K562 (cell line): ENCODE measurements around the gene PTAFR. TPM values are rescaled to one million over a fixed set of nuclear protein-coding genes. Genes with fewer than 3 reads are reported as not detected.

Source experiments
- ATAC-seq: fragments of 200-7000 bp; cut with Tn5 transposase; 3 replicates; pipeline ENCODE4 v1.9.1; 2020; ENCODE audit warnings: moderate library complexity
- BruUV-seq: library from RNA; stranded (reverse); fragments of 400-500 nt; replicated peaks from 2 replicates; lab custom pipeline; 2021; lab: Mats Ljungman, UMichigan
- CTCF ChIA-PET: fragments of 300-600 bp; formaldehyde crosslinking; extraction: SDS; loops from one replicate; lab custom pipeline; 2021; ENCODE audit warnings: low intra/inter-chr PET ratio; lab: Yijun Ruan, JAX
- POLR2A ChIA-PET: fragments of 300-600, 350-650 bp; sonication (Branson Sonifier 250); formaldehyde crosslinking; extraction: SDS; loops from one replicate; lab custom pipeline; 2021; ENCODE audit warnings: antibody characterized with exemption, inconsistent platforms; lab: Yijun Ruan, JAX
- DNase-seq, 4 experiments: peaks; one replicate each; pipeline versions ENCODE4 v3.0.0 to v3.0.0-alpha.2; 2011 to 2018; ENCODE audit warnings: low spot score in 3 of 4, mixed read lengths in 3 of 4; ENCODE audit errors: extremely low read depth in 1 of 4
- FAIRE-seq: peaks from 2 replicates; lab custom pipeline; 2011; peaks lifted over from hg19 to GRCh38; lab: Jason Lieb, UNC
- H2AFZ ChIP-seq: 2 replicates; pipeline ENCODE4 v1.6.0; 2011; ENCODE audit warnings: low read depth, low read length, control low read depth, inconsistent platforms
- H3K27ac ChIP-seq: fragments of 200-600 bp; 3 replicates; pipeline ENCODE4 v1.8.0; 2011; ENCODE audit warnings: low read depth, mild to moderate bottlenecking, control low read depth, inconsistent platforms, low read length, moderate library complexity, mixed read lengths; ENCODE audit errors: extremely low read depth
- H3K27me3 ChIP-seq, 2 experiments: fragments of 300-600 bp in 1 of 2; 2 replicates in 1 of 2; 3 replicates in 1 of 2; pipeline versions ENCODE4 v1.6.0 to v1.8.0; 2011; ENCODE audit warnings: inconsistent platforms in 2 of 2, low read length in 2 of 2, mild to moderate bottlenecking in 1 of 2, mixed read lengths in 1 of 2, moderate library complexity in 1 of 2; ENCODE audit not compliant: control insufficient read depth in 2 of 2, insufficient read depth in 2 of 2
- H3K36me3 ChIP-seq: fragments of 300-600 bp; 3 replicates; pipeline ENCODE4 v1.8.0; 2011; ENCODE audit warnings: mild to moderate bottlenecking, low read length, inconsistent platforms; ENCODE audit not compliant: control insufficient read depth, insufficient read depth
- H3K4me1 ChIP-seq, 2 experiments: fragments of 200-600 bp in 1 of 2; replicated peaks in 1 of 2; 2 replicates in 1 of 2; 3 replicates in 1 of 2; pipeline versions ENCODE4 v1.5.1 to v1.8.0; 2011; ENCODE audit warnings: inconsistent platforms in 2 of 2, low read length in 2 of 2, mild to moderate bottlenecking in 1 of 2, mixed read lengths in 1 of 2, moderate library complexity in 1 of 2; ENCODE audit not compliant: control insufficient read depth in 2 of 2, insufficient read depth in 2 of 2
- H3K4me2 ChIP-seq: 2 replicates; pipeline ENCODE4 v1.6.1; 2011; ENCODE audit warnings: low read length, control low read depth, inconsistent platforms, mixed read lengths; ENCODE audit not compliant: insufficient read depth
- H3K4me3 ChIP-seq: fragments of 200-600 bp; sonication (generic), shearing (Covaris generic); 2 replicates; pipeline ENCODE4 v1.5.1; 2016; ENCODE audit warnings: control low read depth, inconsistent platforms
- H3K79me2 ChIP-seq: fragments of 200-600 bp; 3 replicates; pipeline ENCODE4 v1.8.0; 2011; ENCODE audit warnings: low read length, inconsistent platforms; ENCODE audit not compliant: control insufficient read depth, insufficient read depth
- H3K9ac ChIP-seq, 2 experiments: 2 replicates each; pipeline versions ENCODE4 v1.6.0 to v1.6.1; 2011; ENCODE audit warnings: low read depth in 2 of 2, low read length in 2 of 2, control low read depth in 1 of 2, inconsistent platforms in 1 of 2, mild to moderate bottlenecking in 1 of 2, mixed read lengths in 1 of 2; ENCODE audit not compliant: insufficient read depth in 1 of 2
- H3K9me1 ChIP-seq: one replicate; pipeline ENCODE4 v1.6.0; 2011; ENCODE audit warnings: inconsistent platforms, mild to moderate bottlenecking, low read length, moderate library complexity; ENCODE audit not compliant: control insufficient read depth, insufficient read depth
- H3K9me3 ChIP-seq: replicated peaks from 2 replicates; pipeline ENCODE4 v1.5.1; 2011; ENCODE audit warnings: low read depth, low read length, inconsistent platforms; ENCODE audit not compliant: control insufficient read depth, insufficient read depth
- H4K20me1 ChIP-seq: replicated peaks from 2 replicates; pipeline ENCODE4 v1.6.1; 2011; ENCODE audit warnings: low read length, inconsistent platforms, mixed read lengths; ENCODE audit not compliant: control insufficient read depth, insufficient read depth
- AFF4 ChIP-seq: sonication (generic); formaldehyde crosslinking; IDR thresholded peaks from 2 replicates; pipeline ENCODE4 v1.8.0; 2023; ENCODE audit warnings: mild to moderate bottlenecking, missing genetic modification reagents
- ARID1B ChIP-seq: fragments of 450-650 bp; IDR thresholded peaks from 2 replicates; pipeline ENCODE4 v1.6.1; 2016; ENCODE audit warnings: antibody characterized with exemption, mild to moderate bottlenecking, inconsistent platforms
- CREB3L1 ChIP-seq: fragments of 450-650 bp; IDR thresholded peaks from 2 replicates; pipeline ENCODE4 v1.6.1; 2014; ENCODE audit warnings: low read depth, mild to moderate bottlenecking, moderate library complexity, borderline replicate concordance
- HLTF ChIP-seq: fragments of 450-650 bp; IDR thresholded peaks from 2 replicates; pipeline ENCODE4 v1.6.1; 2016
- MAZ ChIP-seq, 2 experiments: fragments of 450-650 bp in 1 of 2; sonication (generic) in 1 of 2; formaldehyde crosslinking; IDR thresholded peaks in 1 of 2; conservative IDR thresholded peaks in 1 of 2; 2 replicates each; pipeline versions ENCODE4 v1.4.0 to v1.5.0; 2020; ENCODE audit warnings: mild to moderate bottlenecking in 1 of 2, missing genetic modification reagents in 1 of 2
- MXD1 ChIP-seq: fragments of 250-450 bp; sonication (Bioruptor Pico); IDR thresholded peaks from 2 replicates; pipeline ENCODE4 v1.8.0; 2021; ENCODE audit warnings: borderline replicate concordance, mild to moderate bottlenecking, moderate library complexity; ENCODE audit not compliant: poor library complexity, severe bottlenecking
- NR2F6 ChIP-seq: fragments of 450-650 bp; formaldehyde crosslinking; IDR thresholded peaks from 2 replicates; pipeline ENCODE4 v1.4.0; 2020; ENCODE audit warnings: mild to moderate bottlenecking
- RBM25 ChIP-seq: fragments of 200-400 bp; formaldehyde crosslinking; IDR thresholded peaks from 2 replicates; pipeline ENCODE4 v1.6.1; 2018; ENCODE audit warnings: low read length, low read depth, moderate library complexity; ENCODE audit not compliant: severe bottlenecking
- SMARCA4 ChIP-seq: fragments of 450-650 bp; IDR thresholded peaks from 2 replicates; pipeline ENCODE4 v1.6.1; 2016
- ZBTB49 ChIP-seq: sonication (generic); formaldehyde crosslinking; IDR thresholded peaks from 2 replicates; pipeline ENCODE4 v1.8.0; 2022; ENCODE audit warnings: missing genetic modification reagents, mild to moderate bottlenecking, borderline replicate concordance
- ZNF589 ChIP-seq: fragments of 200-800 bp; sonication (Bioruptor generic); IDR thresholded peaks from 2 replicates; pipeline ENCODE4 v1.6.1; 2016; ENCODE audit warnings: low read depth, missing genetic modification characterization, missing compliant biosample characterization
- ZNF740 ChIP-seq, 3 experiments: fragments of 200-800 bp in 1 of 3; sonication (Bioruptor generic) in 1 of 3; sonication (generic) in 1 of 3; formaldehyde crosslinking in 1 of 3; IDR thresholded peaks; 2 replicates each; pipeline versions ENCODE4 v1.6.1 to v1.8.0; 2016 to 2022; ENCODE audit warnings: mild to moderate bottlenecking in 2 of 3, missing compliant biosample characterization in 2 of 3, missing genetic modification characterization in 2 of 3, missing genetic modification reagents in 1 of 3
- WGBS: fragments of 100-300 bp; shearing (Covaris generic); methylation state at CpG from one replicate; pipeline ENCODE4 v1.1.6; 2016; ENCODE audit warnings: low coverage, mixed read lengths; ENCODE audit not compliant: insufficient coverage; ENCODE audit errors: missing lambda C conversion rate; 5-methylcytosine and 5-hydroxymethylcytosine counted together
- in situ Hi-C: fragments of 300-500 bp; cut with MboI; formaldehyde crosslinking; loops from 4 replicates; pipeline ENCODE4 v1.15.0; 2018; ENCODE audit warnings: inconsistent platforms, mixed read lengths
- intact Hi-C: fragments of 100-400 bp; cut with micrococcal nuclease; formaldehyde crosslinking; loops from 2 replicates; pipeline ENCODE4 v1.14.2; 2022
- polyA plus RNA-seq, 8 experiments: library from polyadenylated mRNA; depleted of rRNA in 4 of 8; stranded (reverse) in 5 of 8; unstranded in 3 of 8; fragments of >200 nt; fragmentation: Nextera tagmentation in 2 of 8; fragmentation: Illumina TruSeq in 1 of 8; extraction: Ambion mirVana in 2 of 8; extraction: Trizol in 1 of 8; gene quantifications; 2 replicates each; pipeline versions ENCODE4 v1.2.1 to v1.2.3, GENCODE V29; 2011 to 2014; ENCODE audit warnings: inconsistent platforms in 1 of 8, missing spikeins in 1 of 8
- total RNA-seq, 7 experiments: library from RNA; depleted of rRNA in 6 of 7; stranded (reverse); fragments of >200 nt in 6 of 7; fragmentation: Illumina TruSeq in 2 of 7; extraction: Trizol in 2 of 7; gene quantifications; 2 replicates each; pipeline versions ENCODE4 v1.2.1 to v1.2.3, GENCODE V29; 2011 to 2021; ENCODE audit warnings: low replicate concordance in 1 of 7

Gene PTAFR
- total and polyA plus RNA-seq, 9 of the 15 experiments (the other 6 are each of a cell fraction or from before 2014, with no cell fraction given), result 0.15 to 0.55 (median 0.40) TPM; not detected in 1

GRCh38 chr1:28148880-28149195 is 27.7 kb downstream of the PTAFR start:
- H3K27ac ChIP-seq, result peak overlapping the region; percentile 87
- no peaks in the 10 kb centered on the region for H3K9me3 ChIP-seq
- peaks cover 4% of the 10 kb centered on the region for H3K9me1 ChIP-seq
- H3K27me3 ChIP-seq, result no peaks in the 10 kb centered on the region; a peak in 1 of 5 replicates
- no peaks in the 10 kb centered on the region for H3K79me2 ChIP-seq
- in situ Hi-C loops, result no loop called here
- H3K36me3 ChIP-seq, result no peaks in the 10 kb centered on the region
- peak; percentile 6; the same call in 2 of the 3 replicates for ATAC-seq
- CTCF ChIA-PET, result no interaction called here
- WGBS, result 23% methylated on average over 1 of the region's 1 CpG
- POLR2A ChIA-PET, result interaction anchor here (1.3 to 1.5 kb wide), 2 partner anchors 12 to 29 kb away, joined by 3 to 4 read pairs; no protein-coding TSS in a partner anchor
- H4K20me1 ChIP-seq, result no peaks in the 10 kb centered on the region
- no TSS peak for BruUV-seq
- DNase-seq, result peak in 2 of 4 experiments; percentile 25 to 31
- FAIRE-seq, result no peak
- H2AFZ ChIP-seq, result peak overlapping the region; percentile 99
- H3K4me1 ChIP-seq, result peaks cover 27 to 33% of the 10 kb centered on the region in 2 experiments
- peak overlapping the region; percentile 65 to 73 for H3K9ac ChIP-seq
- H3K4me2 ChIP-seq, result peak overlapping the region; percentile 85
- intact Hi-C loops, result no loop called here
- no peak overlapping the region for H3K4me3 ChIP-seq
- TF ChIP-seq ZNF589 (CRISPR knock-in tag) (no peak), ZNF740 (CRISPR knock-in tag; IDR thresholded peaks at IDR 0.05) (no peak), ZNF740 (tag; IDR thresholded peaks at IDR 0.05) (peak in 1 of 2 experiments; percentile 52; a peak in 1 of 4 replicates), MAZ (CRISPR knock-in tag; conservative IDR thresholded peaks at IDR 0.05 in 1 of 2, IDR thresholded peaks at IDR 0.05 in 1 of 2) (no peak), ARID1B (0 out of 2 replicates have a peak, but pooled peaks have one; percentile 3), MXD1 (CRISPR knock-in tag) (no peak), SMARCA4 (no peak), AFF4 (CRISPR knock-in tag) (no peak), RBM25 (no peak), NR2F6 (CRISPR knock-in tag) (no peak), HLTF (no peak), CREB3L1 (no peak), ZBTB49 (no peak)
